Kidney (tissue), 14 donors: ENCODE results near the gene RALBP1. TPM values are rescaled to one million over a fixed set of nuclear protein-coding genes. Genes with fewer than 3 reads are reported as not detected.

Experiments used
- DNase-seq, 5 donors: peaks; one replicate each; pipeline ENCODE4 v3.0.0-alpha.2; 2013 to 2020
- FAIRE-seq: peaks from 2 replicates; lab custom pipeline; 2012; peaks lifted over from hg19 to GRCh38; lab: Jason Lieb, UNC
- H3K27ac ChIP-seq, 2 donors: one replicate each; pipeline ENCODE4 v1.7.0; 2013; ENCODE audit warnings: low read depth in 2 of 2, low read length in 2 of 2, inconsistent platforms in 1 of 2
- H3K27me3 ChIP-seq: one replicate; pipeline ENCODE4 v1.7.1; 2013; ENCODE audit warnings: low read length, inconsistent platforms; ENCODE audit not compliant: control insufficient read depth, insufficient read depth
- H3K36me3 ChIP-seq, 3 donors: one replicate each; pipeline versions ENCODE4 v1.7.0 to v1.7.1; 2013; ENCODE audit warnings: low read length in 3 of 3, control low read depth in 1 of 3, inconsistent platforms in 1 of 3; ENCODE audit not compliant: insufficient read depth in 3 of 3, control insufficient read depth in 2 of 3
- H3K4me1 ChIP-seq, 3 donors: one replicate each; pipeline versions ENCODE4 v1.7.0 to v1.7.1; 2013; ENCODE audit warnings: low read length in 3 of 3, inconsistent platforms in 1 of 3, low read depth in 1 of 3; ENCODE audit not compliant: control insufficient read depth in 2 of 3, insufficient read depth in 2 of 3
- H3K4me3 ChIP-seq, 3 donors: one replicate each; pipeline versions ENCODE4 v1.7.0 to v1.8.1; 2013; ENCODE audit warnings: low read length in 3 of 3, control low read depth in 1 of 3, inconsistent platforms in 1 of 3
- H3K9ac ChIP-seq, 3 donors: one replicate each; pipeline versions ENCODE4 v1.7.0 to v1.7.1; 2013; ENCODE audit warnings: low read length in 3 of 3, control low read depth in 1 of 3, inconsistent platforms in 1 of 3
- H3K9me3 ChIP-seq, 3 donors: one replicate each; pipeline versions ENCODE4 v1.7.0 to v1.7.1; 2013; ENCODE audit warnings: low read length in 3 of 3, control low read depth in 1 of 3, inconsistent platforms in 1 of 3; ENCODE audit not compliant: control insufficient read depth in 2 of 3, insufficient read depth in 1 of 3
- intact Hi-C: fragments of 100-400 bp; cut with DNase I; formaldehyde crosslinking; loops from one replicate; pipeline ENCODE4 v1.11.1; 2022
- polyA plus RNA-seq: library from polyadenylated mRNA; stranded (reverse); fragments of 350-450 nt; fragmentation: Illumina TruSeq; extraction: RNeasy Lipid Tissue Mini Kit (QIAGEN cat#74804); gene quantifications from one replicate; pipeline ENCODE4 v1.2.3, GENCODE V29; 2014; ENCODE audit warnings: low read depth, low replicate concordance; ENCODE audit not compliant: insufficient read depth
- total RNA-seq: library from RNA; stranded (reverse); fragmentation: NEBNext Ultra II Directional; extraction: Animal tissue kit (Norgen Biotek cat#: 25700); gene quantifications from one replicate; pipeline ENCODE4 v1.2.1, GENCODE V29; 2021
- TF ChIP-seq, protein P1 (sequence below): IDR thresholded peaks from 3 replicates; pipeline ENCODE4 v1.5.1; 2012; ENCODE audit warnings: mild to moderate bottlenecking, moderate library complexity, borderline replicate concordance; ENCODE audit not compliant: insufficient read depth; ENCODE audit errors: extremely low read depth
- donor health status: control.
- donor health status: control.
- donor health status: control.
- donor health status: control.
- donor health status: control.
- donor health status: DM: yes; HTN: yes; CAD: no.
- donor health status: Normal renal cell carcinoma (clear cell type).

Gene RALBP1
- total and polyA plus RNA-seq, 2 donors from 2014 or later, result 59.5 to 64.3 TPM

GRCh38 chr18:9517869-9518268 lies 42.6 kb downstream of the RALBP1 start:
- no peaks in the 10 kb centered on the region for H3K9me3 ChIP-seq
- H3K27ac ChIP-seq, result no peak overlapping the region
- H3K4me3 ChIP-seq, result no peak overlapping the region
- H3K9ac ChIP-seq, result no peak overlapping the region
- intact Hi-C loops, result loop anchor here (10.0 kb wide), 1 partner anchor 363 kb away; no protein-coding TSS in a partner anchor
- peaks cover 2 to 7% (median 6%) of the 10 kb centered on the region in 3 donors for H3K36me3 ChIP-seq
- no peak for FAIRE-seq
- TF ChIP-seq, protein P1, sequence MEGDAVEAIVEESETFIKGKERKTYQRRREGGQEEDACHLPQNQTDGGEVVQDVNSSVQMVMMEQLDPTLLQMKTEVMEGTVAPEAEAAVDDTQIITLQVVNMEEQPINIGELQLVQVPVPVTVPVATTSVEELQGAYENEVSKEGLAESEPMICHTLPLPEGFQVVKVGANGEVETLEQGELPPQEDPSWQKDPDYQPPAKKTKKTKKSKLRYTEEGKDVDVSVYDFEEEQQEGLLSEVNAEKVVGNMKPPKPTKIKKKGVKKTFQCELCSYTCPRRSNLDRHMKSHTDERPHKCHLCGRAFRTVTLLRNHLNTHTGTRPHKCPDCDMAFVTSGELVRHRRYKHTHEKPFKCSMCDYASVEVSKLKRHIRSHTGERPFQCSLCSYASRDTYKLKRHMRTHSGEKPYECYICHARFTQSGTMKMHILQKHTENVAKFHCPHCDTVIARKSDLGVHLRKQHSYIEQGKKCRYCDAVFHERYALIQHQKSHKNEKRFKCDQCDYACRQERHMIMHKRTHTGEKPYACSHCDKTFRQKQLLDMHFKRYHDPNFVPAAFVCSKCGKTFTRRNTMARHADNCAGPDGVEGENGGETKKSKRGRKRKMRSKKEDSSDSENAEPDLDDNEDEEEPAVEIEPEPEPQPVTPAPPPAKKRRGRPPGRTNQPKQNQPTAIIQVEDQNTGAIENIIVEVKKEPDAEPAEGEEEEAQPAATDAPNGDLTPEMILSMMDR, result no peak
- no peak for DNase-seq
- H3K27me3 ChIP-seq, result no peaks in the 10 kb centered on the region
- H3K4me1 ChIP-seq, result no peaks in the 10 kb centered on the region

GRCh38 chr18:9519399-9519798 lies 44.1 kb downstream of the RALBP1 start:
- Histone ChIP-seq H3K4me3 (no peak overlapping the region), H3K9me3 (no peaks in the 10 kb centered on the region), H3K4me1 (no peaks in the 10 kb centered on the region), H3K9ac (no peak overlapping the region), H3K27me3 (no peaks in the 10 kb centered on the region), H3K27ac (no peak overlapping the region), H3K36me3 (peaks cover 2 to 8% (median 6%) of the 10 kb centered on the region in 3 donors)
- DNase-seq, result no peak
- no peak for FAIRE-seq
- intact Hi-C loops, result loop anchor here (10.0 kb wide), 1 partner anchor 365 kb away; no protein-coding TSS in a partner anchor
- TF ChIP-seq, protein P1, result no peak

GRCh38 chr18:9520666-9521065 lies 45.4 kb downstream of the RALBP1 start:
- DNase-seq, result no peak

More at GRCh38 chr18:9520666-9521065, 45.4 kb downstream of the RALBP1 start:
- Histone ChIP-seq H3K36me3 (peaks cover 2 to 12% (median 11%) of the 10 kb centered on the region in 3 donors), H3K27me3 (no peaks in the 10 kb centered on the region), H3K4me3 (no peak overlapping the region), H3K27ac (no peak overlapping the region), H3K4me1 (no peaks in the 10 kb centered on the region), H3K9ac (no peak overlapping the region), H3K9me3 (no peaks in the 10 kb centered on the region)
- TF ChIP-seq, protein P1, result no peak
- no peak for FAIRE-seq
- intact Hi-C loops, result no loop called here
